WTC11 (cell line): ENCODE measurements around the gene CD1B. TPM values are rescaled to one million over a fixed set of nuclear protein-coding genes. Genes with fewer than 3 reads are reported as not detected.

ENCODE experiments used
- ATAC-seq: fragments of 200-7000 bp; cut with Tn5 transposase; 2 replicates; pipeline ENCODE4 v1.10.0; 2021; ENCODE audit warnings: mild to moderate bottlenecking, moderate library complexity
- CTCF ChIA-PET: fragments of 300-600 bp; sonication (Branson Sonifier 250); formaldehyde crosslinking; loops from one replicate; lab custom pipeline; 2021; ENCODE audit warnings: antibody characterized with exemption; lab: Charles Lee
- POLR2A ChIA-PET: fragments of 350-600 bp; sonication (Branson Sonifier 250); formaldehyde crosslinking; loops from one replicate; lab custom pipeline; 2021; ENCODE audit warnings: antibody characterized with exemption; lab: Charles Lee
- DNase-seq: peaks from one replicate; pipeline ENCODE4 v3.0.0; 2021; ENCODE audit warnings: low spot score
- H3K27ac Mint-ChIP-seq: 2 replicates; pipeline ENCODE4 v1.8.0; 2021; ENCODE audit warnings: mixed read lengths
- H3K27me3 Mint-ChIP-seq: 2 replicates; pipeline ENCODE4 v1.8.0; 2021; ENCODE audit warnings: low read depth, mild to moderate bottlenecking, moderate library complexity, mixed read lengths
- H3K36me3 Mint-ChIP-seq: 2 replicates; pipeline ENCODE4 v1.8.0; 2021; ENCODE audit warnings: mixed read lengths
- H3K4me1 Mint-ChIP-seq: 2 replicates; pipeline ENCODE4 v1.8.0; 2022; ENCODE audit warnings: mixed read lengths
- H3K4me3 Mint-ChIP-seq: 2 replicates; pipeline ENCODE4 v1.8.0; 2021; ENCODE audit warnings: mild to moderate bottlenecking, moderate library complexity, mixed read lengths
- H3K9me3 Mint-ChIP-seq: 2 replicates; pipeline ENCODE4 v1.8.0; 2021; ENCODE audit warnings: mixed read lengths
- CDX4 ChIP-seq: fragments of 250-450 bp; sonication (Bioruptor Pico); IDR thresholded peaks from 2 replicates; pipeline ENCODE4 v1.9.0; 2021; ENCODE audit warnings: moderate library complexity, mild to moderate bottlenecking, inconsistent platforms, borderline replicate concordance
- EMX1 ChIP-seq: fragments of 250-450 bp; sonication (Bioruptor Pico); IDR thresholded peaks from 2 replicates; pipeline ENCODE4 v1.8.0; 2021; ENCODE audit warnings: mild to moderate bottlenecking
- GABPB1 ChIP-seq: sonication (generic); formaldehyde crosslinking; IDR thresholded peaks from 2 replicates; pipeline ENCODE4 v1.8.1; 2023; ENCODE audit warnings: mild to moderate bottlenecking, missing genetic modification reagents
- MLX ChIP-seq: sonication (generic); formaldehyde crosslinking; IDR thresholded peaks from 2 replicates; pipeline ENCODE4 v1.8.1; 2023; ENCODE audit warnings: mild to moderate bottlenecking, missing genetic modification reagents, moderate library complexity
- NFE2L1 ChIP-seq: sonication (generic); formaldehyde crosslinking; IDR thresholded peaks from 2 replicates; pipeline ENCODE4 v1.8.1; 2023; ENCODE audit warnings: missing genetic modification reagents
- NR2C2 ChIP-seq: sonication (generic); formaldehyde crosslinking; IDR thresholded peaks from 2 replicates; pipeline ENCODE4 v1.8.0; 2022; ENCODE audit warnings: mild to moderate bottlenecking, missing genetic modification reagents
- NR3C1 ChIP-seq: sonication (generic); formaldehyde crosslinking; conservative IDR thresholded peaks from 2 replicates; pipeline ENCODE4 v1.8.1; 2023; ENCODE audit warnings: low read depth, mild to moderate bottlenecking, missing genetic modification reagents
- SMAD4 ChIP-seq: sonication (generic); formaldehyde crosslinking; IDR thresholded peaks from 2 replicates; pipeline ENCODE4 v1.8.0; 2022; ENCODE audit warnings: mild to moderate bottlenecking, missing genetic modification reagents
- TEAD4 ChIP-seq: sonication (generic); formaldehyde crosslinking; IDR thresholded peaks from 2 replicates; pipeline ENCODE4 v1.8.0; 2022; ENCODE audit warnings: mild to moderate bottlenecking, missing genetic modification reagents
- USF1 ChIP-seq: sonication (generic); formaldehyde crosslinking; IDR thresholded peaks from 2 replicates; pipeline ENCODE4 v1.8.0; 2022; ENCODE audit warnings: mild to moderate bottlenecking, missing genetic modification reagents
- ZBTB21 ChIP-seq: sonication (generic); formaldehyde crosslinking; IDR thresholded peaks from 2 replicates; pipeline ENCODE4 v1.8.1; 2023; ENCODE audit warnings: mild to moderate bottlenecking, missing genetic modification reagents, borderline replicate concordance
- ZNF416 ChIP-seq: fragments of 250-450 bp; sonication (Bioruptor Pico); IDR thresholded peaks from 2 replicates; pipeline ENCODE4 v1.9.0; 2021; ENCODE audit warnings: mild to moderate bottlenecking, inconsistent platforms
- ZNF425 ChIP-seq: fragments of 250-450 bp; sonication (Bioruptor Pico); conservative IDR thresholded peaks from 2 replicates; pipeline ENCODE4 v1.9.0; 2021; ENCODE audit warnings: mild to moderate bottlenecking
- total RNA-seq: library from RNA; stranded (reverse); gene quantifications from 3 replicates; pipeline ENCODE4 v1.2.3, GENCODE V29; 2021
- TF ChIP-seq, protein P1 (sequence below): sonication (generic); formaldehyde crosslinking; IDR thresholded peaks from 2 replicates; pipeline ENCODE4 v1.8.1; 2022; ENCODE audit warnings: low read depth, mild to moderate bottlenecking, moderate library complexity, missing genetic modification reagents, borderline replicate concordance

Gene CD1B
- total RNA-seq, 1 experiment from 2014 or later = not detected

DNA sequence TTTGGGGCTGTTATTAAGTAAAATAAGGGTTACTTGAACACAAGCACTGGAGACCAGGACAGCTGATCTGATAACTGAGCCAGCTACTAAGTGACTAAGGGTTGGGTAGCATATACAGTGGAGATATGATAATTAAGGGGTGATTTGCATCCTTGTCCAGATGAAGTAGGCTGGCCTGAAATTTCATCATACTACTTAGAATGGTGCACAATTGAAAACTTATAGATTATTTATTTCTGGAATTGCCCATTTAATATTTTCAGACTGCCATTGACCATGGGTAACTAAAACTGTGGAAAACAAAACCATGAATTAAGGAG is 3.8 kb upstream of the CD1B start:
- Mint-ChIP-seq H3K27me3 (peaks cover 10% of the 10 kb centered on the region), H3K36me3 (no peaks in the 10 kb centered on the region), H3K27ac (no peak overlapping the region), H3K4me3 (no peak overlapping the region)
- ATAC-seq = no peak
- no peak for DNase-seq
- POLR2A ChIA-PET = no interaction called here
- TF ChIP-seq GABPB1 (no peak), ZBTB21 (CRISPR knock-in tag) (no peak), MLX (CRISPR knock-in tag) (no peak), CDX4 (no peak), NR3C1 (CRISPR knock-in tag) (no peak)
- TF ChIP-seq, all 79 proteins: peak for 0
- peaks cover 7% of the 10 kb centered on the region for H3K9me3 Mint-ChIP-seq
- CTCF ChIA-PET = no interaction called here
- H3K4me1 Mint-ChIP-seq = no peaks in the 10 kb centered on the region

DNA sequence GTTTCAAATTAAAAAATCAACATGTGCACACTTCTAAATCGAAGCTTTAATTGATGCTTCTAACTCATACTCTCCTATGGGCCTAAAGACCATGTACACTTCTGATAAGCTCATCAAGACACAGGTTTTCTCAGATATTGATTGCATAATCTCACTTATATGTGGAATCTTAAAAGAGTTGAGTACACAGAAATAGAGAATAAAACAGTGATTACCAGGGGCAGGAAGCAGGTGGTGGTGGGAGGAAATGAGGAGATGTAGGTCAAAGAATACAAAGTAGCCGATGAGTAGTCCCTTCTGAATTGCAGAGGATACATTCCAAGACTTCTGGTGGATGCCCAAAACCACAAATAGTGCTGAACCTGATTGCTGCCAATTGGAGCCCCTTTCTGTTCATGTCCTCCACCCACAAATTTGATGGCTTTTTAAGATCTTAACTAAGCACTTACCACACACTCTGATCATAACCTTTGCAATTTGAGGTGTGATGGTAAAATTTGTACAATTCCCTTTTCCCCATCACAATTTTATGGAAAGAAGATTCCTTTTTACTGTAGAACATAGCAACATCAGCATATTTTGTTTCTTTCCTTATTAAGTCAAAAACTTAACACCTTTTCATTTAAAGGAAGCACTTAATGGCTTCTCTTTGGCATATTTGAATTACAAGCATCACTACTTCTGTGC is 3.3 kb upstream of the CD1B start:
- Mint-ChIP-seq H3K4me1 (no peaks in the 10 kb centered on the region), H3K27ac (no peak overlapping the region), H3K27me3 (peaks cover 10% of the 10 kb centered on the region), H3K4me3 (no peak overlapping the region), H3K36me3 (no peaks in the 10 kb centered on the region), H3K9me3 (peaks cover 5% of the 10 kb centered on the region)
- ChIA-PET CTCF (interaction anchor here (0.6 kb wide), 1 partner anchor 162 kb away, joined by 3 read pairs; no protein-coding TSS in a partner anchor), POLR2A (no interaction called here)
- ATAC-seq (no peak), DNase-seq (no peak)
- no peak for TF ChIP-seq ZNF425 (CRISPR knock-in tag)
- no peak for TF ChIP-seq EMX1 (CRISPR knock-in tag)
- no peak for TF ChIP-seq SMAD4
- TF ChIP-seq ZNF416 = no peak
- no peak for TF ChIP-seq NR2C2 (CRISPR knock-in tag)
- TF ChIP-seq TEAD4 (CRISPR knock-in tag) = no peak

- CTCF ChIA-PET = no interaction called here
- Mint-ChIP-seq H3K9me3 (peaks cover 5% of the 10 kb centered on the region), H3K27me3 (peaks cover 7% of the 10 kb centered on the region; the same call in 1 of the 2 replicates)
These were observed 2.2 kb upstream of the CD1B start for GRCh38 chr1:158333405-158334155.

More at GRCh38 chr1:158333405-158334155, 2.2 kb upstream of the CD1B start:
- Mint-ChIP-seq H3K4me3 (no peak overlapping the region), H3K36me3 (no peaks in the 10 kb centered on the region), H3K27ac (no peak overlapping the region), H3K4me1 (no peaks in the 10 kb centered on the region)
- DNase-seq (no peak), ATAC-seq (no peak)
- POLR2A ChIA-PET = no interaction called here
- no peak for TF ChIP-seq ZNF416
- TF ChIP-seq NFE2L1 (CRISPR knock-in tag) = no peak
- no peak for TF ChIP-seq USF1 (CRISPR knock-in tag)
- TF ChIP-seq, protein P1, sequence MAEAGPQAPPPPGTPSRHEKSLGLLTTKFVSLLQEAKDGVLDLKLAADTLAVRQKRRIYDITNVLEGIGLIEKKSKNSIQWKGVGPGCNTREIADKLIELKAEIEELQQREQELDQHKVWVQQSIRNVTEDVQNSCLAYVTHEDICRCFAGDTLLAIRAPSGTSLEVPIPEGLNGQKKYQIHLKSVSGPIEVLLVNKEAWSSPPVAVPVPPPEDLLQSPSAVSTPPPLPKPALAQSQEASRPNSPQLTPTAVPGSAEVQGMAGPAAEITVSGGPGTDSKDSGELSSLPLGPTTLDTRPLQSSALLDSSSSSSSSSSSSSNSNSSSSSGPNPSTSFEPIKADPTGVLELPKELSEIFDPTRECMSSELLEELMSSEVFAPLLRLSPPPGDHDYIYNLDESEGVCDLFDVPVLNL (CRISPR knock-in tag) = no peak
